Measurements from ENCODE around the gene GDNF.

- TF ChIP-seq CTCF (IDR thresholded peaks at IDR 0.05) (peak in 1 of 2 donors; percentile 38), POLR2A (IDR thresholded peaks at IDR 0.05) (no peak), POLR2AphosphoS5 (IDR thresholded peaks at IDR 0.05) (no peak), EP300 (IDR thresholded peaks at IDR 0.05) (no peak)
Observed at GRCh38 chr5:37774912-37775483, 64.8 kb downstream of the GDNF start.
